GM21390 (cell line): Measurements from ENCODE around the gene BEX3.
"Not testable (repeated sequence)": the region's sequence is repeated elsewhere in the genome, so short reads cannot be mapped to it uniquely, and the experiment has no call there.

Experiments used
- ATAC-seq: cut with Tn5 transposase; IDR thresholded peaks from one replicate; pipeline ENCODE4 v1.9.1; 2021; ENCODE audit not compliant: unreplicated experiment

The BEX3 gene

GRCh38 chrX:103376118-103376978, at the start of gene BEX3:
Gene BEX3 (plus strand): TSS chrX:103376538. CDS start chrX:103377522, 984 bp downstream.
- ATAC-seq, result no peak

GRCh38 chrX:103329991-103330390, 46.3 kb upstream of the BEX3 start, which contains the start of gene TCEAL7:
Gene TCEAL7 (plus strand): TSS chrX:103330239. CDS start chrX:103331404, 1,165 bp downstream.
- ATAC-seq, result no peak

DNA sequence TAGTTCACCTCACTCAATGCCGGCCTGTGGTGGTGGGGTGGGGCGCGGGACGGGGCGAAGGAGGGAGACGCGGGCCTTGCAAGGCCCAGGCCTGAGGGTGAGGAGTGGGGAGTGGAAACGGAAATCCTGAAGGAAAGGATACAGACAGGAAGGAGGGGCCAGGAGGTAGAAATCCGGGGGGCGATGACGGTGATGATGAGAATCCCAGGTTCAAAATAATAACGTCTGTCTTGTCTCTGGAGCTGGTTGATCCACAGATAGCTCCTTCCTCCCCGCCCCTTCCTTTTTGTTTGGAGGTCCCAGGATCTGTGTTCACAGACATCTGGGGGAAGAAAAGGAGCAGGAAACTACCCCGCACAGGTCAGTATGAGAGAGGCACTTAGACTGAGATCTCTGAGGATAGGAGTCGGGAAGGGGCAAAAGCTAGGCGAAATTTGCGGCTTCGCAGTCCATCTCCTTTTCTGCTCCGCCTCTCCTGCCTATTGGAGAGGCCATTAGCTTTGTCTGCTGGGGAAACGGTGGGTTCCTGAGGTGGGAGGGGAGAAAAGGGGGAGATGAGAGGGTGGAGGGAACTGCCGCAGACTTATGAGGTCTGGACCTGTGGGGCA, 45.6 kb upstream of the BEX3 start:
- no peak for ATAC-seq

DNA sequence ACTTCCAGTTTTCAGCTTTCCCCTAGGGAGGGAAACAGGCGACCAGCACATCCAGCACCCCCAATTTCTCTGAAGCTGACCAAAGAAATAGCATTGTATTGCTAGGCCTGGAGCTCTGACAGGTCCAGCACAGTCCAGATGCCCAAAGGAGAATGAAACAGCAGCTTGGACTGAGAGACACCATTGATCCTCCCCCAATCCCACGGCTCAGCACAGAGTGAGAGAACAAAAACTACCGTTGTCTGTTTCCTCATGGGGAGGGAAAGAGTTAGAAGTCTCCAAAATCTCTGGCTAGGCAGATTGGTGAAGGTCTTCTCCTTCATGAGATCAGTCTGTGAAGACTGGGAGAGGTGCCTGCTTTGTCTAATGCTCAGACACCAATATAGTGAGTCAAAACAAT, 37.7 kb upstream of the BEX3 start:
- no peak for ATAC-seq

DNA sequence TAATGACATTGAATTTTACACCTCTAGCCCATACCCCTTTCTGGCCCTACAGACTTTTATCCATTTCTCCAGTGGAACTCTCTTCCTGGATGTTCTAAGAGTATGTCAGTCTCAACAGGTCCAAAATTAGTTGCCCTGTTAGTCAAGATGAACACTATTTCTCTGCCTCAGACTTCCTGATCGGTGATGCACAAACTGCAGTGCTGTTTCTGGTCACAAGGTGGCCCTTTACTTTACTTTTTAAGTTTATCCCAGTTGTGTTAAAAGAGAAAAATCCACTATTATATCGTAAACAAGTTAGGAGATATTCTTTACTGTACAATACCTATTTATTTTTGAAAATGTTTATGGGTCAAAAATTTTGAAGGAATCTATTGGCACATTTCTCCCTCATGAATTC, 33.2 kb upstream of the BEX3 start:
- no peak for ATAC-seq

- ATAC-seq, result no peak
Observed at GRCh38 chrX:103344606-103345005, 31.7 kb upstream of the BEX3 start.

DNA sequence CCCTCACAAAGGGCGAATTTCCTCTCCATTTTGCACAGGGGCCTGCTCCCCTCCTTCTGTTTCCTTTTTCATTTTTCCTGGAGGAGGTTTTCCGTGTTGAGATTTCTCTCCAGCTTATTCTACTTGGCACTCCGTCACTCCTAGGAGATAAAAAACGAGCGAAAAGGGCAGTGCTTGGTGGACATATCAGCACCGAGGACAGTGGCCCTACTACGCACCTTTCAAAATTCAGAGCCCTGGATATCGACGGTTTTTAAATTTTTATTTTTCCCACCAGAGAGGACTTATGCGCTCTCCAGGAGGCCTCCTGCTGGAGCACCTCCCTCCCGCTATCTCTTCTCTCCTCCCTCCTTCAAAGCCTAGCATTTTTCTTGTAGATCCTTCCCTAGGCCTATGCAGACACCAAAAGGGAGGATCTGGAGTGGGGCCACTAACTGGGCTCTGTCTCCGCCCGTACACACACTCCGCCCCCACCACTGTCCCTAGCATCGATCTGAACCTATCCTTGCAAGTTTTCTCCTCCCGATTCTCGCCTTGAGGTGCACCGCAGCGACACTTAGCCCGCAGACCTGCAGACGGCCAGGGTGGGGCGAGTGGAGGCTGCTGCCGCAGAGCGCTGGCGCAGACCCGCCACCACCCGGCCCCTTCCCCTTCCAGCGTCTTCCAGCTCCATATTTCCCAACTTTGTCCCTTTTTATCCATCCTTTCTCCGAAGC, 28.5 kb upstream of the BEX3 start:
- ATAC-seq, result no peak

- no peak for ATAC-seq
Observed at GRCh38 chrX:103356130-103356798, 20.1 kb upstream of the BEX3 start, which contains the start of gene TCEAL9. Gene TCEAL9 (plus strand): TSS chrX:103356506. CDS start chrX:103357685, 1,179 bp downstream.

DNA sequence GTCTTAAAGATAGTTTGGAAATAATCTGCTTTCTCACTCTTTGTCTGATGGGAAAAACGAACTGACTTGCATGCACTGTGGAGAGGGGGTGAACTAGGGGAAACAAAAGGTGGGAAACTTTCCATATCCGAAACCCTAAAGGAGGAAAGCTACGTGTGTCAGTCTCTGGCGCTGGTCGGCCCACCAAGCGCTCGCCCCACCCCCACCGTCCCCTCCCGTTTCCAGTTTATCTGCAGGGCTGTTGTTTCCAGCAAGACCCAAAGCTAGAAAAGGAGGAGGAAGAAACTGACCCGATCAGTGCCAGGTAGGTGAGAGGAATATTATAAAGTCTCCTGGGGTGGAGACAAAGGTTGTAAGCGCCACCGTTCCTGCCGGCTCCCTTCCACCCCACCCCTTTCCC, 19.5 kb upstream of the BEX3 start:
- ATAC-seq, result no peak

GRCh38 chrX:103357871-103358270, 18.5 kb upstream of the BEX3 start:
- ATAC-seq, result no peak

DNA sequence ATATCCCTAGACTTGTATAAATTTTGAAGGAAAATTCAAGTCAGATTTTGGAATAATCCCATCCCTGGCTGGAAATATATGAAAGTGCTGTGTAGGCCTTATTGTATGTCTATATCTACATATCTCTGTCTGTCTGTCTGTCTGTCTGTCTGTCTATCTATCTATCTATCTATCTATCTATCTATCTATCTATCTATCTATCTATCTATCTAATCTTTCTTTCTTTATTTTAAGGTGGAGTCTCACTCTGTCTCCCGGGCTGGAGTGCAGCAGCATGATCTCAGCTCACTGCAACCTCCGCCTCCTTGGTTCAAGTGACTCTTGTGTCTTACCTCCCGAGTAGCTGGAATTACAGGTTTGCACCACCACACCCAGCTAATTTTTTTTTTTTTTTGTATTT, 16.7 kb upstream of the BEX3 start:
- ATAC-seq, result not testable (repeated sequence)

DNA sequence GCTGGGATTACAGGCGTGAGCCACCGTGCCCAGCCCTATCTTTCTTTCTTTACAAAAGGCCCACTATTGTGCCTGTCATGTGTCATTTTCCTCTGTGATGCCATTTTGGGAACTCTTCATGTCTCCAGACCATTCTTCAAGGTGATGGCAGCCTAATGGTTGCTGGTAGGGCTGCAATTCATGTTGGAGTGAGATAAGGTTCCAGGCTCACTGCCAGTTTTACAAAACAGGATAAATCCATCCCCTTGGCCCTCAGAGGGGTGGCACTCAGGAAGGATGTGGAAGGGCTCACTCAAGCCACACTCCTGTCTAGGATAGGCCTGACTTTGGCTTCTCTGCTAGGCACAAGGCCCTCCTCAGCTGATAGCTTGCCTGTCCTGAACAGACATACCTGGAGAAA, 16.2 kb upstream of the BEX3 start:
- no peak for ATAC-seq

DNA sequence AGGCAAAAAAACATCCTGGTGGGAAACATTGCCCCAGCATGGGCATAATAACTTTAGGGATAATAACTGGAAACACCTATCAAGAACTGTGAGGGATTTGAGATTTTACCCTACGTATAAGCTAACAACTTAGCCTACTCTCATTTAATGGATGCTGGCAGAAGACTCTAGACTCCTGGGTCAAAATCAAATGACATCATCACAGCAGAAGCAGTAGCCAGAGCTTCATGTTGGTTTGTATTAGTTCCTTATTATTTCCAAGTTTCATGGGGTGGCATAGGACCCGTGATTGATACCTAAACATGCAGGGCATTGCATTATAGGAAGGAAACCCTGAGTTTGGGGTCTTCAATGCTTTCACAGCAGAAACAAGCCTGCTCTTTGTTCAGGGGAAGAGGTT, 15.4 kb upstream of the BEX3 start:
- ATAC-seq, result no peak

DNA sequence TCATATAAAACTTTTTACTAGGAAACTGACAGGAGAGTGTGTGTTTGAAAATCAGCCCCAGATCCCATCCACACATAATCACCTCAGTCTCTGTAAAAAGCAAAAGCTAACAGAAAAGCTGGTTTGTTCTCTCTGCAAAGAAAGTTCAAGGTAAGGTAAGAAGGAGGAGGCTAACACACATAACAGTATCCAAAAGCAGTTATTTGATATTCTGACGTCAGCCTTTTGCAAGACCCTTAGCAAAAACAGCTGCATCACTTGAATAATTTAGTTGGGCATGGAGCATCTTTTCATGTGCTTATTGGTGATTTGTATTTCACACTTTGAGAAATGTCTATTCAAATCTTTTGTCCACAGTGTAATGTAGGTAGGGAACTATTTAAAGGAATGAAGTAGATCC, 14.5 kb upstream of the BEX3 start:
- no peak for ATAC-seq

DNA sequence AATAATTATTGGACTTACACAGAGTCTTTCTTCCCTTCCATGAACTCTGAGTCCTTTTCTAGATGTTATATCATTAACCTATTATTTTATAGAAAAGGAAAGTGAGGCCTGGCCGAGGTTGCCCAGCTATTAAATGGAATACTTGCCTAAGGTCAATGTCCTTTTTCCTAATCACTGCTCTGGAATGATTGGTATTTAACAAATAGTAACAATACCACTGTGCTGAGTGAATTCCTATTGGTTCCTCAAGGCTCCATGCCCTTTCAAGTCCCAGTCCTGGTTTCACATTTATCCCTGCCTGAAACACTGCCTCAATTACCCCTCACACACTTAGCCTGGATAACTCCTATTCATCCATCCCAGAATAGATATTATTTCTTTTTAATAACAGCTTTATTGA, 13.9 kb upstream of the BEX3 start:
- no peak for ATAC-seq

DNA sequence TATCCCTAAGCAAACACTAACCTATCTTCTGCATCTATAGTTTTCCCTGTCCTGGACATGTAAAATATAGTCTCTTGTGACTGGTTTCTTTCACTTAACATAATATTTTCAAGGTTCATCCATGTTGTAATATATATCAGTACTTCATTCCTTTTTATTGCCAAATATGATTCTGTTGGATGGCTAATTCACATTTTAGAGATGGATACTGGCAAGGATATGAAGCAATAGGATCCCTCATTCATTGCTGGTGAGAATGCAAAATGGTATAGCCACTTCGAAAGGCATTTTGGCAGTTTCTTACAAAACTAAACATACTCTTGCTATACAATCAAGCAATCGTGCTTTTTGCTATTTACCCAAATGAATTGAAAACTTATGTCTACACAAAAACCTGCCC, 13.3 kb upstream of the BEX3 start:
- ATAC-seq, result no peak

DNA sequence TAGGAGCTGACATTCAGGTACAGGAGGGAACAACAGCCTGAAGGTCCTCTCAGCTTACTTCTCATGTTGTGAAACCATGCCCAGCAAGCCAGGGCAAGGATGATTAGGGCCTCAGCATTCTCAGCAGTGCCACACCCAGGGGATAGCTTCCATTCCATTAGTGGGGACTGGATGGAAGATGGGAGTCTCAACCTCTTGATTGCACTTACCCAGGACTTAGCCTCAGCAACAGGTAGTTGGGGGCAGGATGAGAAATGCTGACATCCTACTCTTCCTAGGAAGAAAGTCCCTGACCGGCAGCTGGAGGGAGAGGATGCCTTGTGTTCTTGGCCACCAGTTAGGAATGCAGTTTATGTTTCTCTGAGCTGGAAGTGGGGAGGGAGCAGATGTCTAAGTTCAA, 8.8 kb upstream of the BEX3 start:
- ATAC-seq, result no peak

DNA sequence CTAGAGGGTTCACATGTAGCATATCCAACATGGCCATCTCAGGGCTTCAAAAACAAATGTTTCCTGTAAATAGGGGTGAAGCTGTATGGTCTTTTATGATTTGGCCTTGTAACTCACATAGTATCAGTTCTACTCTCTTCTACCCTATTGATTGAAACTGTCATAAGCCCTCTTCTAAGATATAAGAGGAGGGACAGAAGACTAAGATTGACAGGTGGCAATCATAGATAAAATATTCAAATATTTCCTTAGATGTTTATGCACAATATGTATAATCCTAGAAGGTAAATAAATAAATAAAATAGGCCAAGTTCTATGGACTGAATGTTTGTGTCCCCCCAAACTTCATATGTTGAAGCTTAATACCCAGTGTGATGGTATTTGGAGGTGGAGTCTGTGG, 6.9 kb upstream of the BEX3 start:
- ATAC-seq, result no peak

- no peak for ATAC-seq
Observed at GRCh38 chrX:103372886-103373285, 3.5 kb upstream of the BEX3 start.

- no peak for ATAC-seq
Observed at GRCh38 chrX:103373581-103373980, 2.8 kb upstream of the BEX3 start.

DNA sequence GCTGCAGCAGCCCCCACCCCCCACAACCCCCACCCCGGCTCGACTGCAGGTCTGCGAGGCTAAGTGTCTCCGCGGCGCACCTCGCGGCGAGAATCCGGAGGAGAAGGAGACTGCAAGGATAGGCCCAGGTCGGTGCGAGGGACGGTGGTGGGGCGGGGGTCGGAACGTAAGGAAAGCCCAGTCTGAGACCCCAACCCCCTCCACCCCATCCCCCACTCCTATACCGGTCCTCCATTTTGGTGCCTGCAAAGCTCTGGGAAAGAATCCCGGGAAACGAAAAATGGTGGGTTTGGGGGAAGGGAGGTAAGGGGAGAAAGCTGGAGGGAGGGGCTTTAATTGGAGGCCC, 614 bp downstream of the BEX3 start:
- ATAC-seq, result no peak
